Transverse colon (tissue), 3 donors: ENCODE data around the gene PCBP3.

Experiments
- EP300 ChIP-seq: sonication (generic); formaldehyde crosslinking; IDR thresholded peaks from one replicate; pipeline ENCODE4 v1.6.1; 2017; ENCODE audit warnings: antibody characterized with exemption, low read depth
- POLR2A ChIP-seq: fragments of 450-650 bp; IDR thresholded peaks from one replicate; pipeline ENCODE4 v1.6.1; 2016; ENCODE audit warnings: antibody characterized with exemption, mild to moderate bottlenecking, moderate library complexity
- TF ChIP-seq, protein P1 (sequence below), 5 experiments: fragments of 200-600 bp in 3 of 5; fragments of 450-650 bp in 2 of 5; sonication (generic) in 3 of 5; IDR thresholded peaks; 1 replicate in 2 of 5; 2 replicates in 3 of 5; pipeline ENCODE4 v1.5.1; 2016 to 2017; ENCODE audit warnings: antibody characterized with exemption in 5 of 5, inconsistent platforms in 3 of 5, mild to moderate bottlenecking in 2 of 5, moderate library complexity in 1 of 5

DNA sequence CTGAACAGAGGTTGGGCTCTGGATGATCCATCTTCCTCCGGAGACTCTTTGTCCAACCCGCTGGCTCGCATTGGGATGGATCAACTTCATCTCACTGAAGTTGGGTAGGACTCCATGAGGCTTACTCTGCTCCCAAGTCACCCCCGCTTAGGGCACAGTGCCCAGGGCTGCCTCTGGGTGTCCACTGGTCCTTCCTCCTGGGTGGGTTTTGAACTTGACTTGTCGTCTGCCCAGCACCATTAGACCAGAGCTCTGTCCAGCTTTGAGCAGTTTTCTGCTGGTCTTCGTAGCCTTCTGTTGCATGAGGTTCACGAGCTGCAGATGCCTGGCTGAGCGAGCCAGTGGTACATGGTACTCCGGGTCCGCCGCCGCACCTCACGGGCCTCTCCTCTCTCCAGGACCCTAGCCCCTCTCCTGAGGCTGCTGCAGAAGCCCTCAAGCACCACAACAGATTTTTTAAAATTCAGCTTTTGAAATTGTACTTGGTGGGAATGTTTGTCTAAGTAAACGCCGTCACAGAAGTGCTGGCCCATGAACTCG lies 304.3 kb downstream of the PCBP3 start:
- TF ChIP-seq, protein P1, sequence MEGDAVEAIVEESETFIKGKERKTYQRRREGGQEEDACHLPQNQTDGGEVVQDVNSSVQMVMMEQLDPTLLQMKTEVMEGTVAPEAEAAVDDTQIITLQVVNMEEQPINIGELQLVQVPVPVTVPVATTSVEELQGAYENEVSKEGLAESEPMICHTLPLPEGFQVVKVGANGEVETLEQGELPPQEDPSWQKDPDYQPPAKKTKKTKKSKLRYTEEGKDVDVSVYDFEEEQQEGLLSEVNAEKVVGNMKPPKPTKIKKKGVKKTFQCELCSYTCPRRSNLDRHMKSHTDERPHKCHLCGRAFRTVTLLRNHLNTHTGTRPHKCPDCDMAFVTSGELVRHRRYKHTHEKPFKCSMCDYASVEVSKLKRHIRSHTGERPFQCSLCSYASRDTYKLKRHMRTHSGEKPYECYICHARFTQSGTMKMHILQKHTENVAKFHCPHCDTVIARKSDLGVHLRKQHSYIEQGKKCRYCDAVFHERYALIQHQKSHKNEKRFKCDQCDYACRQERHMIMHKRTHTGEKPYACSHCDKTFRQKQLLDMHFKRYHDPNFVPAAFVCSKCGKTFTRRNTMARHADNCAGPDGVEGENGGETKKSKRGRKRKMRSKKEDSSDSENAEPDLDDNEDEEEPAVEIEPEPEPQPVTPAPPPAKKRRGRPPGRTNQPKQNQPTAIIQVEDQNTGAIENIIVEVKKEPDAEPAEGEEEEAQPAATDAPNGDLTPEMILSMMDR (IDR thresholded peaks at IDR 0.05), result no peak
- no peak for TF ChIP-seq POLR2A
- TF ChIP-seq EP300, result no peak
